Measurements from ENCODE around the gene PSRC1.

The PSRC1 gene

GRCh38 chr1:109283748-109284600 is 1.0 kb upstream of the PSRC1 start:
- no peak for DNase-seq (ENCODE audit: low read depth)
- TF ChIP-seq MAX (IDR thresholded peaks at IDR 0.05; ENCODE audit: low read depth, low read length): no peak
- no peak for TF ChIP-seq CTCF (IDR thresholded peaks at IDR 0.05; ENCODE audit: low read depth, low read length)
- no peak for TF ChIP-seq MYC (IDR thresholded peaks at IDR 0.05; ENCODE audit: low read depth, low read length)
- TF ChIP-seq POLR2A (IDR thresholded peaks at IDR 0.05; ENCODE audit: extremely low read depth, insufficient read length): no peak
- H3K4me3 ChIP-seq (ENCODE audit: low read depth, low read length): peak overlapping the region; percentile 68

GRCh38 chr1:109282497-109282951 is 421 bp downstream of the PSRC1 start:
- DNase-seq (ENCODE audit: low read depth): no peak
- H3K4me3 ChIP-seq (ENCODE audit: low read depth, low read length): peak overlapping the region; percentile 68
- TF ChIP-seq POLR2A (IDR thresholded peaks at IDR 0.05; ENCODE audit: extremely low read depth, insufficient read length) (no peak), CTCF (IDR thresholded peaks at IDR 0.05; ENCODE audit: low read depth, low read length) (no peak), MYC (IDR thresholded peaks at IDR 0.05; ENCODE audit: low read depth, low read length) (no peak), MAX (IDR thresholded peaks at IDR 0.05; ENCODE audit: low read depth, low read length) (no peak)

- peak; percentile 57 for DNase-seq (ENCODE audit: low read depth)
- peak overlapping the region; percentile 68 for H3K4me3 ChIP-seq (ENCODE audit: low read depth, low read length)
- TF ChIP-seq CTCF (IDR thresholded peaks at IDR 0.05; ENCODE audit: low read depth, low read length) (no peak), MAX (IDR thresholded peaks at IDR 0.05; ENCODE audit: low read depth, low read length) (0 out of 2 replicates have a peak, but pooled peaks have one; percentile 27), POLR2A (IDR thresholded peaks at IDR 0.05; ENCODE audit: extremely low read depth, insufficient read length) (no peak), MYC (IDR thresholded peaks at IDR 0.05; ENCODE audit: low read depth, low read length) (0 out of 2 replicates have a peak, but pooled peaks have one; percentile 28)
These were observed 1.1 kb downstream of the PSRC1 start for GRCh38 chr1:109281680-109282496.

- no peak for DNase-seq (ENCODE audit: low read depth)
- H3K4me3 ChIP-seq (ENCODE audit: low read depth, low read length): no peak overlapping the region
- no peak for TF ChIP-seq POLR2A (IDR thresholded peaks at IDR 0.05; ENCODE audit: extremely low read depth, insufficient read length)
- no peak for TF ChIP-seq MAX (IDR thresholded peaks at IDR 0.05; ENCODE audit: low read depth, low read length)
- TF ChIP-seq CTCF (IDR thresholded peaks at IDR 0.05; ENCODE audit: low read depth, low read length): no peak
- TF ChIP-seq MYC (IDR thresholded peaks at IDR 0.05; ENCODE audit: low read depth, low read length): no peak
These were observed 2.1 kb downstream of the PSRC1 start for GRCh38 chr1:109280862-109281261.

GRCh38 chr1:109279615-109280278 is 3.2 kb downstream of the PSRC1 start:
- no peak overlapping the region for H3K4me3 ChIP-seq (ENCODE audit: low read depth, low read length)
- DNase-seq (ENCODE audit: low read depth): no peak
- TF ChIP-seq MAX (IDR thresholded peaks at IDR 0.05; ENCODE audit: low read depth, low read length) (no peak), POLR2A (IDR thresholded peaks at IDR 0.05; ENCODE audit: extremely low read depth, insufficient read length) (no peak), CTCF (IDR thresholded peaks at IDR 0.05; ENCODE audit: low read depth, low read length) (no peak), MYC (IDR thresholded peaks at IDR 0.05; ENCODE audit: low read depth, low read length) (no peak)

All from NB4 (cell line).